Measurements from ENCODE around the gene RPS6KB2.
A peak's percentile ranks its signal among the peaks of the same experiment; 100 is the strongest.
"Not testable (repeated sequence)": the region's sequence is repeated elsewhere in the genome, so short reads cannot be mapped to it uniquely, and the experiment has no call there.

Gene RPS6KB2

GRCh38 chr11:67468456-67468758, 40.1 kb downstream of the RPS6KB2 start:
- peak overlapping the region; percentile 73 for H3K4me3 ChIP-seq (ENCODE audit: low read depth, low read length)
- H3K27me3 ChIP-seq (replicated peaks), result no peaks in the 10 kb centered on the region
- H3K36me3 ChIP-seq (replicated peaks), result no peaks in the 10 kb centered on the region
- no peak for TF ChIP-seq CTCF (IDR thresholded peaks at IDR 0.05; ENCODE audit: low read depth, low read length, missing control alignments)
- in situ Hi-C loops (cut with HindIII; ENCODE audit: low pct_ligation_motif_present, low sequenced_read_pairs), result no loop called here
- no peak for DNase-seq
- no peak overlapping the region for H3K27ac ChIP-seq

- peak within 1 kb of the TSS; percentile 72 for H3K27ac ChIP-seq
- peak; percentile 82 for DNase-seq
- peak within 1 kb of the TSS; percentile 73 for H3K4me3 ChIP-seq (ENCODE audit: low read depth, low read length)
- TF ChIP-seq CTCF (IDR thresholded peaks at IDR 0.05; ENCODE audit: low read depth, low read length, missing control alignments), result peak; percentile 52
- H3K27me3 ChIP-seq (replicated peaks), result no peaks in the 10 kb centered on the region
- in situ Hi-C loops (cut with HindIII; ENCODE audit: low pct_ligation_motif_present, low sequenced_read_pairs), result no loop called here
- H3K36me3 ChIP-seq (replicated peaks), result no peaks in the 10 kb centered on the region
Measured at GRCh38 chr11:67468759-67469507, 40.6 kb downstream of the RPS6KB2 start, which contains the start of gene TMEM134. TMEM134 (minus strand) TSS chr11:67469251; CDS start chr11:67469192, 59 bp downstream.

- no peak for TF ChIP-seq CTCF (IDR thresholded peaks at IDR 0.05; ENCODE audit: low read depth, low read length, missing control alignments)
- Histone ChIP-seq H3K27me3 (replicated peaks) (no peaks in the 10 kb centered on the region), H3K4me3 (ENCODE audit: low read depth, low read length) (peak overlapping the region; percentile 67), H3K27ac (peak overlapping the region; percentile 72), H3K36me3 (replicated peaks) (no peaks in the 10 kb centered on the region)
- in situ Hi-C loops (cut with HindIII; ENCODE audit: low pct_ligation_motif_present, low sequenced_read_pairs), result no loop called here
- DNase-seq, result no peak
Measured at GRCh38 chr11:67469508-67469811, 41.2 kb downstream of the RPS6KB2 start.

- Histone ChIP-seq H3K36me3 (replicated peaks) (no peaks in the 10 kb centered on the region), H3K27me3 (replicated peaks) (no peaks in the 10 kb centered on the region), H3K27ac (no peak overlapping the region), H3K4me3 (ENCODE audit: low read depth, low read length) (no peak overlapping the region)
- TF ChIP-seq CTCF (IDR thresholded peaks at IDR 0.05; ENCODE audit: low read depth, low read length, missing control alignments), result no peak
- in situ Hi-C loops (cut with HindIII; ENCODE audit: low pct_ligation_motif_present, low sequenced_read_pairs), result no loop called here
- DNase-seq, result no peak
Measured at GRCh38 chr11:67470337-67471002, 42.2 kb downstream of the RPS6KB2 start.

GRCh38 chr11:67472882-67473281, 44.6 kb downstream of the RPS6KB2 start:
- Histone ChIP-seq H3K36me3 (replicated peaks) (no peaks in the 10 kb centered on the region), H3K4me3 (ENCODE audit: low read depth, low read length) (no peak overlapping the region), H3K27me3 (replicated peaks) (no peaks in the 10 kb centered on the region), H3K27ac (no peak overlapping the region)
- DNase-seq, result no peak
- in situ Hi-C loops (cut with HindIII; ENCODE audit: low pct_ligation_motif_present, low sequenced_read_pairs), result no loop called here
- no peak for TF ChIP-seq CTCF (IDR thresholded peaks at IDR 0.05; ENCODE audit: low read depth, low read length, missing control alignments)

- H3K27ac ChIP-seq; in situ Hi-C loops (cut with HindIII; ENCODE audit: low pct_ligation_motif_present, low sequenced_read_pairs); H3K4me3 ChIP-seq (ENCODE audit: low read depth, low read length); DNase-seq; H3K27me3 ChIP-seq (replicated peaks); H3K36me3 ChIP-seq (replicated peaks): not testable (repeated sequence)
Measured at GRCh38 chr11:67476692-67477091, 48.4 kb downstream of the RPS6KB2 start.

- H3K36me3 ChIP-seq (replicated peaks); H3K27me3 ChIP-seq (replicated peaks); H3K4me3 ChIP-seq (ENCODE audit: low read depth, low read length); in situ Hi-C loops (cut with HindIII; ENCODE audit: low pct_ligation_motif_present, low sequenced_read_pairs); DNase-seq; H3K27ac ChIP-seq: not testable (repeated sequence)
Measured at GRCh38 chr11:67477344-67478050, 49.2 kb downstream of the RPS6KB2 start.

Data from brain microvascular endothelial cell (primary cell).